Measurements from ENCODE around the gene LPIN3. TPM values are rescaled to one million over a fixed set of nuclear protein-coding genes. Genes with fewer than 3 reads are reported as not detected.

The LPIN3 gene
- total RNA-seq (1 to 10 TPM in 3 of 4 donors, under 1 TPM in 1; 0.57 to 2.4 (median 1.3) TPM), polyA plus RNA-seq (1 to 10 TPM; 1.1 to 3.0 (median 2.0) TPM)
- long read RNA-seq, donor 1 = 0 reads
- long read RNA-seq, donor 2 = 0 reads

- no peaks in the 10 kb centered on the region for H3K9me3 ChIP-seq
- WGBS, 3 donors = 23 to 30% (median 25%) methylated on average over 31 to 33 of the region's 33 CpGs
- ATAC-seq (peak; percentile 68 to 84 (median 78)), DNase-seq (peak; percentile 84 to 90)
- H3K4me1 ChIP-seq = peaks cover 11% of the 10 kb centered on the region
- H3K27me3 ChIP-seq (ENCODE audit: insufficient read depth in 3 of 3, low read length in 2 of 3) = no peaks in the 10 kb centered on the region
- intact Hi-C loops (cut with DNase I) = loop anchor here (2.0 to 5.0 kb wide), 4 partner anchors 70 to 206 kb away; no protein-coding TSS in a partner anchor
- H3K36me3 ChIP-seq (ENCODE audit: insufficient read depth in 1 of 2, low read depth in 1 of 2) = no peaks in the 10 kb centered on the region
- peak within 1 kb of the TSS; percentile 60 for H3K27ac ChIP-seq
- H3K4me3 ChIP-seq = peak within 1 kb of the TSS; percentile 52
- TF ChIP-seq CTCF (IDR thresholded peaks at IDR 0.05) = no peak
These were observed at the start of gene LPIN3 for GRCh38 chr20:41340327-41341055. Gene LPIN3, plus strand, starts transcription at chr20:41340821. Its CDS starts 4,983 bp downstream, at chr20:41345804.

GRCh38 chr20:41293269-41294037 is 47.2 kb upstream of the LPIN3 start:
- intact Hi-C loops (cut with DNase I) = no loop called here
- 50 to 71% (median 55%) methylated on average over 2 of the region's 2 CpGs for WGBS, 3 donors

GRCh38 chr20:41299899-41300298 is 40.7 kb upstream of the LPIN3 start:
- DNase-seq (no peak), ATAC-seq (peak; percentile 66 to 73 (median 68))
- intact Hi-C loops (cut with DNase I) = no loop called here
- 57 to 72% (median 66%) methylated on average over 3 of the region's 3 CpGs for WGBS, 3 donors
- Histone ChIP-seq H3K27ac (peak overlapping the region; percentile 34), H3K36me3 (ENCODE audit: insufficient read depth in 1 of 2, low read depth in 1 of 2) (no peaks in the 10 kb centered on the region), H3K27me3 (ENCODE audit: insufficient read depth in 3 of 3, low read length in 2 of 3) (no peaks in the 10 kb centered on the region), H3K4me3 (no peak overlapping the region), H3K9me3 (no peaks in the 10 kb centered on the region), H3K4me1 (peaks cover 40% of the 10 kb centered on the region)
- no peak for TF ChIP-seq CTCF (IDR thresholded peaks at IDR 0.05)

More at GRCh38 chr20:41293269-41294037, 47.2 kb upstream of the LPIN3 start:
- no peaks in the 10 kb centered on the region for H3K36me3 ChIP-seq (ENCODE audit: insufficient read depth in 1 of 2, low read depth in 1 of 2)
- ATAC-seq (peak in 2 of 4 donors; percentile 21 to 51), DNase-seq (no peak)
- H3K9me3 ChIP-seq = no peaks in the 10 kb centered on the region
- peak overlapping the region; percentile 19 for H3K27ac ChIP-seq
- H3K4me1 ChIP-seq = peaks cover 26% of the 10 kb centered on the region
- no peaks in the 10 kb centered on the region for H3K27me3 ChIP-seq (ENCODE audit: insufficient read depth in 3 of 3, low read length in 2 of 3)
- no peak for TF ChIP-seq CTCF (IDR thresholded peaks at IDR 0.05)
- no peak overlapping the region for H3K4me3 ChIP-seq

- ATAC-seq (peak in 1 of 4 donors; percentile 52), DNase-seq (no peak)
- Histone ChIP-seq H3K4me1 (peaks cover 44% of the 10 kb centered on the region), H3K27ac (peak overlapping the region; percentile 34), H3K4me3 (no peak overlapping the region), H3K9me3 (no peaks in the 10 kb centered on the region), H3K36me3 (ENCODE audit: insufficient read depth in 1 of 2, low read depth in 1 of 2) (no peaks in the 10 kb centered on the region), H3K27me3 (ENCODE audit: insufficient read depth in 3 of 3, low read length in 2 of 3) (no peaks in the 10 kb centered on the region)
- no peak for TF ChIP-seq CTCF (IDR thresholded peaks at IDR 0.05)
- 32 to 68% (median 44%) methylated on average over 3 of the region's 3 CpGs for WGBS, 3 donors
- intact Hi-C loops (cut with DNase I) = no loop called here
These were observed 40.2 kb upstream of the LPIN3 start for GRCh38 chr20:41300383-41300782.
